T-helper 9 cell (primary cell): ENCODE data around the gene SLC5A11.
"Not testable (repeated sequence)": the region's sequence is repeated elsewhere in the genome, so short reads cannot be mapped to it uniquely, and the experiment has no call there.

Experiments
- DNase-seq: peaks from one replicate; pipeline ENCODE4 v3.0.0-alpha.2; 2020
- total RNA-seq, 2 donors: gene quantifications; one replicate each; lab custom pipeline; 2026; lab: John Stamatoyannopoulos, UW

Gene SLC5A11, protein sequence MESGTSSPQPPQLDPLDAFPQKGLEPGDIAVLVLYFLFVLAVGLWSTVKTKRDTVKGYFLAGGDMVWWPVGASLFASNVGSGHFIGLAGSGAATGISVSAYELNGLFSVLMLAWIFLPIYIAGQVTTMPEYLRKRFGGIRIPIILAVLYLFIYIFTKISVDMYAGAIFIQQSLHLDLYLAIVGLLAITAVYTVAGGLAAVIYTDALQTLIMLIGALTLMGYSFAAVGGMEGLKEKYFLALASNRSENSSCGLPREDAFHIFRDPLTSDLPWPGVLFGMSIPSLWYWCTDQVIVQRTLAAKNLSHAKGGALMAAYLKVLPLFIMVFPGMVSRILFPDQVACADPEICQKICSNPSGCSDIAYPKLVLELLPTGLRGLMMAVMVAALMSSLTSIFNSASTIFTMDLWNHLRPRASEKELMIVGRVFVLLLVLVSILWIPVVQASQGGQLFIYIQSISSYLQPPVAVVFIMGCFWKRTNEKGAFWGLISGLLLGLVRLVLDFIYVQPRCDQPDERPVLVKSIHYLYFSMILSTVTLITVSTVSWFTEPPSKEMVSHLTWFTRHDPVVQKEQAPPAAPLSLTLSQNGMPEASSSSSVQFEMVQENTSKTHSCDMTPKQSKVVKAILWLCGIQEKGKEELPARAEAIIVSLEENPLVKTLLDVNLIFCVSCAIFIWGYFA
- total RNA-seq, result 0 to 0.49 reads per million in 2 donors

DNA sequence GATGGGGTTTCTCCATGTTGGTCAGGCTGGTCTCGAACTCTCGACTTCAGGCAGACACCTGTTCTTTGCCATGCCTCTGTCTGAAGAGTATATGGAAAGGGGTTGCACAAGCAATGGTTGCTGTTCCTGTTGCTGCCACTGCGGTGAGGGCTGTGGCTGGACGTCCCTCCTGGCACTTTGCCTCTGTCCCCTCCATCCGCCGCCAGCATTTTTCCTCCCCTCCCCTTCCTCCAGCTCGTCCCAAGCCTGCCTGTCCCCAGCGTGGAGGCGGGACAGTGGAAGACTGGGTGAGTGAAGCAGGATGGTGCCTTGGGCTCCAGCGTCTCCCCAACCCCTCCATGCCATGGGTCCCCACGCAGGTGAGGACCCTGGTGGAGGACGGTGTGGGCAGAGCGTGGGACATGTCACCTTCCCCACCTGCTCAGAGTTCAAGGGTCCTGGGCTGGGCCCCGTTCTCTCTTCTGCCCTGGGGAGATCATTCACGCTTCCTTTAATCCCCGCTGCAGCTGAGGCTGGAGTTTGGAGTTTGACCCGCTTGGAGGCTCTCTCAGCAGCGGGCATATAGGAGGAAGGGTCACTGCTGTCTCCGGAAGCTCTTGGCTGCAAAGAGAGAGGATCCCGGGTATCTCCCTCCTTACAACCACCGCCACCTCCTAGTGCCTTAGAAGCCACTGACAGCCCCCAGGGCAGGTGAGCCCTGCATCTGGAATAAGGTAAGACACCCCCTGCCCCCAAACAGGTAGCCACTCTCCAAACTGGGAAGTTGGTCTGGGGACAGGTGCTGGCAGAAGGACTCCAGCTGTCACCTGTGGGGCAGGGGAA is at the start of gene SLC5A11:
Gene SLC5A11 (plus strand): TSS at position 238 of the 822 bp plus-strand sequence. CDS start 12,681 bp downstream, outside the sequence.
- DNase-seq, result no peak

DNA sequence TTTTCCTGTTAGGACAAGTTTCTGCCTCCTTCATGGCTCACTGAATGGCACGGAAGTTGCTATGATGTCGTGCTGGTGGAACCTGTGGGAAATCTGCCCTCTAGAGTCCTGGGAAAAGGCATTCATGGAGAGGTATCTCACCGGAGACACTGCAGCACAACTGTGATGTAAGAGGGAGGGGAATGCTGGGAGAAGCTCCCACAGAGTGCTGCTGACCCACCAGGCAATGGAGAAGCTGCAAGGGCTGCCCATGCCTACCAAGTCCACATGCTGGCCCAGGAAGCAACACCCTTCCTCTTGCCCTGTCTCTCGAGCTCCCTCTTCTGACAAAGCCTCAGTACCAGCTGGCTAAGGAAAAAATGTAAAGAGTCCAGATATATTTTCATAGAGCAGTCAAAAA is 45.2 kb upstream of the SLC5A11 start:
- no peak for DNase-seq

DNA sequence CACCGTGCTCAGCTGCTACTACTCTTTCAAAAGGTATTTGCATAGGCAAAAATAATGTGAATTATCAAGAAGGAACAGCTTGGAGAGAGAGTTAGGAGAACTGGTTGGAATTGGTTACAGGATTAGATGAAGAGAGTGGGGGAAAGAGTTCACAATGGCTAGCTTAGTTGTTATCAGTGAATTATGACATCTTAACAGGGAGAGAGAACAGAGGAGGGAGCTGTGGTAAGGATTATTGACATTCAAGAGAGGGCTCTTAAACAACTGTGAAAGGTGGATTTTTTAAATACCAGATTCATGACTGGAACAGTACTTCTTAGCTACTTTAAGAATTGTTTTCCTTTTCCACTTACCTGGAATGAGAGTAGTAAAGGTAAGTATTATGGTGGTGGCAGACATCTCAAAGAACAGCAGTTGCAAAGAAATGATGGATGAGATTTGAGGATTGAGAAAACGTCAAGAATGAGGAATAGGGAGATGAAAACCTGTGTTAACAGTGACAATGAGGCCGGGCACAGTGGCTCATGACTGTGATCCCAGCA is 43.9 kb upstream of the SLC5A11 start:
- DNase-seq, result no peak

DNA sequence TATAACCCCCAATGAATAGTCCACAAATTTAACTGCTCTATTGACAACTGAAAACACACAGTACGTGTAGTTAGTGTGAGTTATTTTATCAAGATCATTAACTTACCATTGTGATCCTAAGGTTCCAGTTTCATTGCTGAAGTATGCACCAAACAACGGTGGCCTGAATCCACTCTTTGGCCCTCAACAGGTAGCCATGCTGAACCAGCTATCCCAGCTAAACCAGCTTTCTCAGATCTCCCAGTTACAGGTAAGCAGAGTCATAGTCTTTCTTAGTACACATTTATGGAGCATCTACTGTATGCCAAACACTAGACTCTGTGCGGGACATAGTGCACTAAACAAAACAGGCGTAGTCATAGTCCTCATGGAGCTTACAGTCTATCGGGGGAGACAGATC is 40.3 kb upstream of the SLC5A11 start:
- DNase-seq, result no peak

DNA sequence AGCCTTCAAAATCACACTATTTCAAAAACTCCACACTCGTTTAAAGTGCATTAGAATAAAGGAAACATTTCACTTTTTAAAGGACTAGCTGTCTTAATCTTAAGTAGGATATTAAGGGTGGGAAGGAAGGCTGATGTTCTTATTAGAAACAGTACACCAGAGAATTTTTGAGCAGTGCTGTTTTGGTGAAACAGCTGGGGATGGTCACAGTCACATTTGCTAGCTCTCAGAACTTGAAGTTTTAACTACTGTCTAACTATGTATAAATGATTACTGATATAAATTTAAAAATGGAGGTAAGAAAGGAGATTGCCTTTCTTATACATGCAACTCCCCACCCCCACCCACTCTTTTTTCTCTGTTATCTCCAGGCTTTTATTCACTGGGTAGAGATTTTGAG is 38.5 kb upstream of the SLC5A11 start:
- no peak for DNase-seq

DNA sequence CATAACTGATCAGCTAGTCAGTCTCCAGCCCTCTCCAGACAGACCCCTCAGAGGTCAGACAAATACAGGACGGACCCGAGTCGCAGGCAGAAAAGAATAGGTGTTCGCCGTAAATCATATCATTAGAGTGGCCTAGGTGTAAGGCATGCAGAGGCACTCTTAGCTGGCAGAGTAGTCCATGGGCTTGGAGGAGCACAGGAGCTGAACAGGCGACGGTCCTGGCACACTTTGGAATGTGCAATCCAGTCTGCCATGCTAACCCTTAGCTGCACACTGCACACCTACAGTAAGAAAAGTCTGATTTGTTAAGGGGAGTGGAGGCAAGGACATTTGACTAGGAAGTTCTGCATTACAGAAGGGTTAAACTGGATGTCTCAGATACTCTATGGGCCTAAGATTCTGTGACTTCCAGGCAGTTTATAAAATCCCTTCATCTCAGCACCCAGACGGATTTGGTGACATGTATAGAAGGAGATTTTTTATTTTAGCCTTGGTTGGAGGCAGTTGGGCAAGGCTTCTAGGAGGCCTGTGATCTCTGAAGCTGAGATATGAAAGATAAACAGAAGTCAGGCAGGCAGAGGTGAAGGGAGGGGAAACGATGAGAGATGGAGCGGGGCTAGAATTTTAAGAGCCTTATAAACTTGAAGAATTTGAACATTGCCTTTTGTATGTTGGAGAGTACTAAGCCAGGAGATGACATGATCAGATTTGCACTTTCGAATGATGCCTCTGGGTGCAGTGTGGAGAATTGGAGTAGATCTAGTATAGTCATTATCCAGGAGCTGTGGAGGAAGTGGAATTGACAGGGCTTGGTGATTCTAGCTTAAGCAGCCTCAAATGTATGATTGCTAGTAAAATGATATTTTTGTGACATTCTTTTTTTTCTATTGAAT is 34.6 kb upstream of the SLC5A11 start:
- DNase-seq, result no peak

DNA sequence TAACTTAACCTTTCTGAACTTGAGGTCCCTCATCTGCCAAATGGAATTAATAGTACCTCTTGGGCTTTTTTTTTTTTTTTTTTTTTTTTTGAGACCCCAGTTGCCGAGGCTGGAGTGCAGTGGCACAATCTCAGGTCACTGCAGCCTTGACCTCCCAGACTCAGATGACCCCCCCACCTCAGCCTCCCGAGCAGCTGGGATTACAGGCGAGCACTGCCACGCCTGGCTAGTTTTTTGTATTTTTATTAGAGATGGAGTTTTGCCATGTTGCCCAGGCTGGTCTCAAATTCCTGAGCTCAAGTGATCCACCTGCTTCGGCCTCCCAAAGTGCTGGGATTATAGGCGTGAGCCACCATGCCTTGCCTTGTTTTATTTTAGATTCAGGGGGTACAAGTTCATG is 33.0 kb upstream of the SLC5A11 start:
- DNase-seq, result not testable (repeated sequence)

DNA sequence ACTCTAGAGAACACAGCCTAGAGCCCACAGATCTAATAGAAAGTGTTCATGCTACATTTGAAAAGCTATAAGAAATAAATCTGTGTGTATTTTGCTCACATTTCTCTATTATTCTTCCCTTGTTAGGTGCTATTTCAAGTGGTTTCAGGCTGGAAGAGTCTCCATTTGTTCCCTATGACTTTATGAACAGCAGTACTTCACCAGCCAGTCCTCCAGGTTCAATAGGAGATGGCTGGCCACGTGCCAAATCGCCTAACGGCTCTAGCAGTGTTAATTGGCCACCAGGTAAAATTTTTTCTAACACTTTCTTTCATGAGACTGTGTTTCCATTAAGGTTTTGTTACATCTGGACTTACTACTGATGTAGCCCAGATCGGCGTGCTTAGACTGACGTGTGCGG is 30.7 kb upstream of the SLC5A11 start:
- no peak for DNase-seq

DNA sequence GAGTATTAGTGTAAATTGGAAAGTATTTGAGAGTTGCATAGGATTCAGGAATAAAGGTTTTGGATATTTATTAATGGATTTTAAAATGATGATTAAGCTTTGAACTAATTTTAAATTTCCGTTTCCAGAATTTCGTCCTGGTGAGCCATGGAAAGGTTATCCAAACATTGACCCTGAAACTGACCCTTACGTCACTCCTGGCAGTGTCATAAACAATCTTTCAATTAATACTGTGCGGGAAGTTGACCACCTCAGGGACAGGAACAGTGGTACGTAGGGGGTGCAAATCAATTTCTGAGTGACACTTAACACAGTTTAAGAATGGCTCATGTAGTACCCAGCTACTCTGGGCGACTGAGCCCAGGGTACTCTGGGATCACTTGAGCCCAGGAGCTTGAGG is 29.1 kb upstream of the SLC5A11 start:
- no peak for DNase-seq

DNA sequence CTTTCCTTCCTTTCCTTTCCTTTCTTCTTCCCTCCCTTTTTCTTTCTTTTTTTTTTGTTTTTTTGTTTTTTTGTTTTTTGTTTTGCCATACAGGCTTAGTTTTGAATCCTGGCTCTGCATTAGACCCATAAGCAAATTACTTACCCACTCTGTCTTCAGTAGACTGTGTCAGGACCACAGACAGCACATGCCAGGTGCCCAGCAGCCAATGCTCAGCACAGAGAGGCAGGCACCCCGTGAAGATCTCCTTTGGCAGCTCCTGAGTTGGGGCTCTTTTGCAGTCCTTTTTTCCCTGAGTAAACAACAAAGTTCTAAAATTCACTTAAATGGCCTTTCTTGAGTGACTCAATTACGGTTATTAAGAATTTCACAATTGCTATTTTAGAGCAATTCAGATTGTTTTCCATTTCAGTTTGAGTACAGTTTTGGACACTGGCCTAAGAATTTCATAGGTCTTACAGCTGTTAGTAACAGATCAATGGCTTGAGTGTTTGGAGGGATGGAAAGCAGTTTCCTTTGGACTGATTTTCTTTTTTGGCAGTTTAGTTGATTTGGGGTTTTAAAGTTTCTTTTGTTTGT is 26.2 kb upstream of the SLC5A11 start:
- no peak for DNase-seq

DNA sequence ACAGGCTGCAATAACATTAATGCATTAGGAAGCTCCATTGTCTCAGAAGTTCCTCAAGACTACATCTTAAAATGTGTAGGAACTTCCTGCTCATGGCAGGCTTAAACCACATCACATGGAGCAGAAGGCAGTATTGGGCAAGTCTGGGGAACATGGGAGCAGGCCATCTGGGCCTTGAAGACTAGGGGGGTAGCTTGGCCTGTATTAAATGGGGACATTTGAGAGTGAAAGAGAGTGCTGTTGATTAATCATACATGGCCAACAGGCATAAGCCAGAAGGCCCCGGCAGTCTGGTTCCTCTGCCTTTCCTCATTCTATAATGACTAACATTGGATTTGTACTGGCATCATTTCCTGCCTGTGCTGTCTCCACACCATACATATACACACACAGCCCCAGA is 25.2 kb upstream of the SLC5A11 start:
- DNase-seq, result no peak

DNA sequence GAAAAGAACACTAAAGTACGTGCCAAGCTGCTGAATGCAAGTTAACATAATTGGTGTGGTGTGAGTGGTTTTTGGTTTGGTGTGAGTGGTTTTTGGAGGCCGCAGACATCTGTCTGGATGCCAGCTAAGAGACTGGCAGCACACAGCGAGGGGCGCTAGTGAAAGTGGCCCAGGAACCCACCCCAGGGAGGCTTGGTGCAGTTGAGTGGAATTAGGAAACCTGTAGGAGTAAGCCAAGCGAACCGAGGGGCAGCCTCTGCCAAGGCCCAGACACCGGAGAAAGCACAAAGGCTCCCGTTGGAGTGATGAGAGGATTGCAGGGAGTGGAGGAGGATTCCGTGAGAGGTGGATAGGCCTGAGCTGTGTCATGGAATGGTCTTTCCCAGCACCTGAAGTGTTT is 24.6 kb upstream of the SLC5A11 start:
- DNase-seq, result no peak

DNA sequence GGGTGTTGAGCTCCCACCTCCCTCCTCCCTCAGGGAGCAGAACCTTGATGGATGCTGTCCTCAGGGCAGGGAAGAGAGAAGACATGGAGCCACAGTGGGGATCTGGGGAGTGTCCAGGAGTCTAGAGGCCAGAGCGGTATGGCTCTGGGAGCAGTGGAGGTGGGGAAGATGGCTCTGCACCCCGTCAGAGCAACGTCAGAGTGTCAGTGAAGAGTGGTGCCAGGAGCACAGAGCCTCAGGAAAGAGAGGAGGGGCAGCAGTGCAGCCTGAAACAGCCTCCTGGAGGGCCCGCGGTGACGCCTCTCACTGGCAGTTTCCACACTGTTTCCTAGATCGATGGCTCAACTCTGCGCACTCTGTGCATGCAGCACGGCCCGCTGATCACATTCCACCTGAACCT is 23.2 kb upstream of the SLC5A11 start:
- DNase-seq, result no peak

DNA sequence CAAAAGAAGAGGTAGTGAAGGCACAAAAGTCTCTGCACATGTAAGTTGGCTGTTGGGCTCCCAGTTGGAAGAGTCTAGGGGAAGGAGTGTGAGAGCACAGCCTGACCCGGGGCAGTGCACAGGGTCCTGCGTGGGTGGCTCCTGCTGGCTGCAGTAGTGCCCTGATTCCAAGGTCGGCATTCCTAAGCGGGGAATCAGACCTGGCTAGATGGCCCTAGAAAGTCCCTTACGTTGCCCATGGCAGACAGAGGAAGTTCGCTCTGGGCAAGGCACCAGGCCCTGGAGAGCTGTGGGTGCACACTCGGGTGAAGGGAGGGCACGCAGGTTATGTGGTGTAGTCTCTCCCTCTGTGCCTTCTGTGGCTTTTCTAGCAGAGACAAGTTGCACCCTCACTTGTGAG is 22.8 kb upstream of the SLC5A11 start:
- DNase-seq, result no peak

DNA sequence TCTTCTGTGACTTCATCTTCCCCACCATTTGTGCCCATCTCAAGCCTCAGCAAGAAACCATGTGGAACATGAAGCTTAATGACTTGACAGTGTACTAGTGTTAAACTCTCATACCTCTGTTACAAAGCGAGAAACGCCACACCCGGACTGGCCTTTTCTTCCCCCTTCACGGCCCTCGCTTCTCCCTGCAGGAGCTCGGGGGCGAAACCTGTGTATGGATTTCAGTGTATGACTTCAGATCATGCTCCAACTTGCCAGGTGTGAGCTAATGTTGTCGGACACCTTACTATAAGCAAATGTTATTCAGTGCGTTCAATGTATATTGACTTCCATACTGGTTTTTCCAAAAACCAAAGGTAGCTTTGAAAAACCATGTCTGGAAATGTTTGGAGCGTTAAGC is 20.1 kb upstream of the SLC5A11 start:
- DNase-seq, result no peak

DNA sequence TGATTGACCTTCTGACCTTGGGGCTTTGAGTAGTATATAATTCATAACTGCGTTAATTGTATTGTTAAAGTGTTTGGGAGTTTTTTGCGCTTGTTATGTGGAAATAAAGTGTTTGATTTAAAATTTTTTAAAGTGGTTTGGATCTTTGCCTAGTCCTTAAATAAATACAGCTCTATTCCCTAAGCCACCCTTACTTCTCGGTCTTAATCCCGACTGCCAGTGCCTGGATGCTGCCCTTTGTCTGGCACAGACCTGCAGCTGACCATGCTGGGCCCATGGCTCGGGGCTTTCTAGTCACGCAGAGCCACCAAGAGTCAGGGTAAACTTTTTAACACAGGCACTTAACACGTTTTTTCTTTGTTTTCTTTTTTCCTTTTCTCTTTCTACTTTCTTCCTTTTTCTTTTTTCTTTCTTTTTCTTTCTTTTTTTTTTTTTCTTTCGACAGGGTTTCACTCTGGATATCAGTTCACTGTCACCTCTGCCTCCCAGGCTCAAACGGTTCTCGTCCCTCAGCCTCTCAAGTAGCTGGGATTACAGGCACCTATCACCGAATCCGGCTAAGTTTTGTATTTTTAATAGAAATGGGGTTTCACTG is 19.6 kb upstream of the SLC5A11 start:
- no peak for DNase-seq

DNA sequence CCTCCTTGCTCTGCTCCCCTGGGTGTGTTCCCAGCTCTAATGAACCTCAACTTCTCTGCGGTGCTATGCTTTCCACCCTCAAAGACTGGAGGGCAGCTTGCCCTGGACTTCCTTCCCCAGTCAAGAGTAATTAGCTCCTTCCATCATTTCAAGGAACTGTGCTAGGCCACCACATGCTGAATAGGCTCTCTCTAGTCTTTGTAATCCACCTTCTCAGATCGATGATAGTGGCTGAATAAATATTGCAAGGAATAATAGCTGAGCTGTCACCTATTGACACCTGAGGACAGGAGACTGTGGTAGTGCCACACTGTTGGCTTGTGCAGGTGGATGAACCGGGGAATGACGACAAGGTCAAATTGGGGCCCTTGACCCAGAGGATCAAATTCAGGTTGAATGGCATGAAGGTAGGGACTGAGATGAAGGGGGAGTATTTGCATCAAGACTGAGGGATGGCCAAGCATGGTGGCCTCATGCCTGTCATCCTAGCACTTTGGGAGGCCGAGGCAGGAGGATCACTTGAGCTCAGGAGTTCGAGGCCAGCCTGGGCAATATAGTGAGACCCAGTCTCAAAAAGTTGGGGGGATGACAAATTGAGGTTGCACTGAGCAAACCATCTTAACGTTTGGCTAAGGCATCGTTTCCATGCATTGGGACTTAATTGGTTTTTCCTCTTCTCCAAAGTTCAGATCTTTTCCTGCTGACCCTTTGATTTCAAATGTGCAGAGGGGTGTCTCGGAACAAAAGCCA is 18.8 kb upstream of the SLC5A11 start:
- DNase-seq, result no peak

DNA sequence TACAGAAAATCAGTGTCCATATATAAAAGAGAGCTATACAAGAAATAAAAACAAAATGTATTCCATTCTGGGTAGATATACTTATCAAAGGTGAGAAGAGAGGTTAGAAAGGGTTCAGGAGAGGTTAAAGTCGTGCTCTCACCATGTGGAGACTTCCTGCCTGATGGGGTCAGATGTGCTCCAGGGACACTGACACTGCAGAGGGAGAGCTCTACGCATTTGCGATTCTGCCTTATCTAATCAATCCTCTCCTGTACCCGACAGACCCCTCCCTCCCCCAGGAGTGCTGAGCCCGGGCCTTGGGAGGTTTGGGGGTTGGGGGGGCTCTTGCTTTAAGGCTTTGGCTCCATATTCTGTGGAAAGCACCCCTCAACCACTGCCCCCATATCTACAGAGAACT is 16.6 kb upstream of the SLC5A11 start:
- no peak for DNase-seq

DNA sequence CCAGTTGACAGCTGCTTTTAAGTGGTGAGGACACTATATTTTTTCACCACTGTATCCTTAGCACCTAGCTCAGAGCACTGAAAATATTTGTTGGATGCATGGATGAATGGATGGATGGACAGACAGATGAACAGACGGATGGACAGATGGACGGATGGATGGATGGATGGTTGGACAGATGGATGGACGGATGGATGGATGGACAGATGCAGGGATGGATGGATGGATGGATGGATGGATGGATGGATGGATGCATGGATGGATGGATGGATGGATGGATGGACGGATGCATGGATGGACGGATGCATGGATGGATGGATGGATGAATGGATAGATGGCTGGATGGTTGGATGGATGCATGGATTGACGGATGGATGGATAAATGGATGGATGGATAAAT is 12.4 kb upstream of the SLC5A11 start:
- DNase-seq, result no peak
